RWPE2 (cell line): Measurements from ENCODE around the gene PCDHGB7.
A peak's percentile ranks its signal among the peaks of the same experiment; 100 is the strongest.
"Not testable (repeated sequence)": the region's sequence is repeated elsewhere in the genome, so short reads cannot be mapped to it uniquely, and the experiment has no call there.

ENCODE experiments used
- ATAC-seq: fragments of 200-7000 bp; cut with Tn5 transposase; 3 replicates; pipeline ENCODE4 v1.9.1; 2021; ENCODE audit warnings: low read depth
- DNase-seq: peaks from one replicate; pipeline ENCODE4 v3.0.0-alpha.2; 2020; ENCODE audit warnings: low spot score
- H3K27ac ChIP-seq: fragments of 450-650 bp; 2 replicates; pipeline ENCODE4 v1.5.1; 2017; ENCODE audit warnings: mild to moderate bottlenecking; ENCODE audit not compliant: poor library complexity, severe bottlenecking
- H3K27me3 ChIP-seq: fragments of 250-450 bp; sonication (Bioruptor Pico); 2 replicates; pipeline ENCODE4 v1.5.1; 2021; ENCODE audit warnings: mild to moderate bottlenecking, moderate library complexity; ENCODE audit not compliant: insufficient read depth, poor library complexity, severe bottlenecking
- H3K36me3 ChIP-seq: fragments of 250-450 bp; sonication (Bioruptor Pico); 2 replicates; pipeline ENCODE4 v1.5.1; 2020; ENCODE audit warnings: low read depth, mild to moderate bottlenecking, moderate library complexity
- H3K4me1 ChIP-seq: fragments of 250-450 bp; sonication (Bioruptor Pico); 2 replicates; pipeline ENCODE4 v1.5.1; 2021; ENCODE audit warnings: mild to moderate bottlenecking, moderate library complexity; ENCODE audit not compliant: insufficient read depth, poor library complexity, severe bottlenecking
- H3K4me3 ChIP-seq: fragments of 250-450 bp; sonication (Bioruptor Pico); 2 replicates; pipeline ENCODE4 v1.5.1; 2021; ENCODE audit warnings: mild to moderate bottlenecking, moderate library complexity; ENCODE audit not compliant: severe bottlenecking
- H3K9me3 ChIP-seq: fragments of 250-450 bp; sonication (Bioruptor Pico); 2 replicates; pipeline ENCODE4 v1.5.1; 2021; ENCODE audit warnings: mild to moderate bottlenecking, moderate library complexity; ENCODE audit not compliant: severe bottlenecking
- TF ChIP-seq, protein P1 (sequence below): fragments of 450-650 bp; IDR thresholded peaks from one replicate; pipeline ENCODE4 v1.5.1; 2017; ENCODE audit warnings: mild to moderate bottlenecking, moderate library complexity; ENCODE audit not compliant: poor library complexity, severe bottlenecking

Gene PCDHGB7

DNA sequence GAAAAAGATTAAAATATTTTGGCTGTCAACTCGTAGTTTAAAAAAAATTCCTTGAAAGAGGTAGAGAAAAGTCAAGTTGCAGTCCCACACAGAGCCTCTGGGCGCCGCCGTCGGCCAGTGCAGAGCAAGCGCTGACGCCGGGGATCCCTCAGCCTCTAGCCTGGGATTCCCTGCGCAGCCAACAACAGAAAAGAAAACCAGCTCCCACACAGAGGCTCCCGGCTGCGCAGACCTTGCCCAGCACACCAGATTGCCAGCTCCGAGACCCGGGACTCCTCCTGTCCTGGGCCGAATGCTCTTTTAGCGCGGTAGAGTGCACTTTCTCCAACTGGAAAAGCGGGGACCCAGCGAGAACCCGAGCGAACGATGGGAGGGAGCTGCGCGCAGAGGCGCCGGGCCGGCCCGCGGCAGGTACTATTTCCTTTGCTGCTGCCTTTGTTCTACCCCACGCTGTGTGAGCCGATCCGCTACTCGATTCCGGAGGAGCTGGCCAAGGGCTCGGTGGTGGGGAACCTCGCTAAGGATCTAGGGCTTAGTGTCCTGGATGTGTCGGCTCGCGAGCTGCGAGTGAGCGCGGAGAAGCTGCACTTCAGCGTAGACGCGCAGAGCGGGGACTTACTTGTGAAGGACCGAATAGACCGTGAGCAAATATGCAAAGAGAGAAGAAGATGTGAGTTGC, at the start of gene PCDHGB7:
TSS of gene PCDHGB7 (plus strand) at position 184 of the 679 bp plus-strand sequence. CDS start at position 367, 183 bp downstream.
- H3K36me3 ChIP-seq, H3K27ac ChIP-seq, H3K27me3 ChIP-seq, DNase-seq, H3K4me1 ChIP-seq: not testable (repeated sequence)
- Histone ChIP-seq H3K4me3 (peak within 1 kb of the TSS; percentile 17), H3K9me3 (peaks cover 56% of the 10 kb centered on the region)
- peak; percentile 92 for ATAC-seq
- TF ChIP-seq, protein P1, sequence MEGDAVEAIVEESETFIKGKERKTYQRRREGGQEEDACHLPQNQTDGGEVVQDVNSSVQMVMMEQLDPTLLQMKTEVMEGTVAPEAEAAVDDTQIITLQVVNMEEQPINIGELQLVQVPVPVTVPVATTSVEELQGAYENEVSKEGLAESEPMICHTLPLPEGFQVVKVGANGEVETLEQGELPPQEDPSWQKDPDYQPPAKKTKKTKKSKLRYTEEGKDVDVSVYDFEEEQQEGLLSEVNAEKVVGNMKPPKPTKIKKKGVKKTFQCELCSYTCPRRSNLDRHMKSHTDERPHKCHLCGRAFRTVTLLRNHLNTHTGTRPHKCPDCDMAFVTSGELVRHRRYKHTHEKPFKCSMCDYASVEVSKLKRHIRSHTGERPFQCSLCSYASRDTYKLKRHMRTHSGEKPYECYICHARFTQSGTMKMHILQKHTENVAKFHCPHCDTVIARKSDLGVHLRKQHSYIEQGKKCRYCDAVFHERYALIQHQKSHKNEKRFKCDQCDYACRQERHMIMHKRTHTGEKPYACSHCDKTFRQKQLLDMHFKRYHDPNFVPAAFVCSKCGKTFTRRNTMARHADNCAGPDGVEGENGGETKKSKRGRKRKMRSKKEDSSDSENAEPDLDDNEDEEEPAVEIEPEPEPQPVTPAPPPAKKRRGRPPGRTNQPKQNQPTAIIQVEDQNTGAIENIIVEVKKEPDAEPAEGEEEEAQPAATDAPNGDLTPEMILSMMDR = peak; percentile 77

DNA sequence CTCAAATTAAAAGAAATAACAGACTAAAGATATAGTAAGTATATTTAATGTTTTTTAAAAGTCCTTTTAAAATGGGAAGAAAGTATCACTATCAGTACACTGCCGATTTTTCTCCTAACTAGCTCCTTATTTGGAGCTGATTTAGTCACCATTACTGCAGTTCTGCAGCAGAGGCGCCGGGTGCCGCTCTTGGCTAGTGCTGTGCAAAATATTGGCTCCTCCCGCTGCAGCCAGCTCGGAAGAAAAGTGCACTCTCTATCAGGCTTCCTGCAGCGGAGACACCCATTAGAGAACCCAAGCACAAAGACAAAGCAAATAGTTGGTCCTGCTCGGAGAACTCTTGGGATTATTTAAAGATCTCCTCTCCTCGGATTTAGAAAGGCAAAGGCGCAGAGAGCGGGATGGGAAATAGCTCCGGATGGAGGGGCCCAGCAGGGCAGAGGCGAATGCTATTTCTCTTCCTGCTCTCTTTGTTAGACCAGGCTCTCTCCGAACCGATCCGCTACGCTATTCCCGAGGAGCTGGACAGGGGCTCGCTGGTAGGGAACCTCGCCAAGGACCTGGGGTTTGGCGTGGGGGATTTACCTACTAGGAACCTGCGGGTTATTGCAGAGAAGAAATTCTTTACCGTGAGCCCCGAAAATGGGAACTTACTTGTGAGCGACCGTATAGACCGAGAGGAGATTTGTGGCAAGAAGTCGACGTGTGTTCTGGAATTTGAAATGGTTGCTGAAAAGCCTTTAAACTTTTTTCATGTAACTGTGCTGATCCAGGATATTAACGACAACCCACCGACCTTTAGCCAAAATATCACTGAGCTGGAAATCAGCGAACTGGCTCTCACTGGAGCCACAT, 47.3 kb upstream of the PCDHGB7 start, which contains the start of gene PCDHGB3:
TSS of gene PCDHGB3 (plus strand) at position 249 of the 855 bp plus-strand sequence. CDS start at position 402, 153 bp downstream.
- Histone ChIP-seq H3K4me1 (no peaks in the 10 kb centered on the region), H3K9me3 (peaks cover 2% of the 10 kb centered on the region), H3K4me3 (no peak within 1 kb of the TSS), H3K36me3 (no peaks in the 10 kb centered on the region), H3K27me3 (peaks cover 82% of the 10 kb centered on the region), H3K27ac (no peak within 1 kb of the TSS)
- peak; percentile 75 for ATAC-seq
- no peak for DNase-seq
- TF ChIP-seq, protein P1 = peak; percentile 57

DNA sequence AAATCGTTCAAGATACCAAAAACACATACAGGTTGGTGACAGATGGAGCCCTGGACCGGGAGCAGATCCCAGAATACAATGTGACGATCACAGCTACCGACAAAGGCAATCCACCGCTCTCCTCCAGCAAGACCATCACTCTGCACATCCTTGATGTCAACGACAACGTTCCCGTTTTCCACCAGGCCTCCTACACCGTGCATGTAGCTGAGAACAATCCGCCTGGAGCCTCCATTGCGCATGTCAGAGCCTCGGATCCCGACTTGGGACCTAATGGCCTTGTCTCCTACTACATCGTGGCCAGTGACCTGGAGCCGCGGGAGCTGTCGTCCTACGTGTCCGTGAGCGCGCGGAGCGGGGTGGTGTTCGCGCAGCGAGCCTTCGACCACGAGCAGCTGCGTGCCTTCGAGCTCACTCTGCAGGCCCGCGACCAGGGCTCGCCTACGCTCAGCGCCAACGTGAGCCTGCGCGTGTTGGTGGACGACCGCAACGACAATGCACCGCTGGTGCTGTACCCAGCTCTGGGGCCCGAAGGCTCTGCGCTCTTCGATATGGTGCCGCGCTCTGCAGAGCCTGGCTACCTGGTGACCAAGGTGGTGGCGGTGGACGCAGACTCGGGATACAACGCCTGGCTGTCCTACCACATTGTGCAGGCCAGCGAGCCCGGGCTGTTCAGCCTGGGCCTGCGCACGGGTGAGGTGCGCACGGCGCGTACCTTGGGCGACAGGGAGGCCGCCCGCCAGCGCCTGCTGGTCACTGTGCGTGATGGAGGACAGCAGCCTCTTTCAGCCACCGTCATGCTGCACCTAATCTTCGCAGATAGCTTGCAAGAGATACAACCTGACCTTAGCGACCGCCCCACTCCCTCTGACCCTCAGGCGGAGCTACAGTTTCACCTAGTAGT, 45.7 kb upstream of the PCDHGB7 start:
- H3K9me3 ChIP-seq = no peaks in the 10 kb centered on the region
- H3K27ac ChIP-seq = no peak overlapping the region
- H3K27me3 ChIP-seq = peaks cover 66% of the 10 kb centered on the region
- H3K4me1 ChIP-seq = no peaks in the 10 kb centered on the region
- DNase-seq (no peak), ATAC-seq (no peak)
- TF ChIP-seq, protein P1 = no peak
- no peaks in the 10 kb centered on the region for H3K36me3 ChIP-seq
- no peak overlapping the region for H3K4me3 ChIP-seq

DNA sequence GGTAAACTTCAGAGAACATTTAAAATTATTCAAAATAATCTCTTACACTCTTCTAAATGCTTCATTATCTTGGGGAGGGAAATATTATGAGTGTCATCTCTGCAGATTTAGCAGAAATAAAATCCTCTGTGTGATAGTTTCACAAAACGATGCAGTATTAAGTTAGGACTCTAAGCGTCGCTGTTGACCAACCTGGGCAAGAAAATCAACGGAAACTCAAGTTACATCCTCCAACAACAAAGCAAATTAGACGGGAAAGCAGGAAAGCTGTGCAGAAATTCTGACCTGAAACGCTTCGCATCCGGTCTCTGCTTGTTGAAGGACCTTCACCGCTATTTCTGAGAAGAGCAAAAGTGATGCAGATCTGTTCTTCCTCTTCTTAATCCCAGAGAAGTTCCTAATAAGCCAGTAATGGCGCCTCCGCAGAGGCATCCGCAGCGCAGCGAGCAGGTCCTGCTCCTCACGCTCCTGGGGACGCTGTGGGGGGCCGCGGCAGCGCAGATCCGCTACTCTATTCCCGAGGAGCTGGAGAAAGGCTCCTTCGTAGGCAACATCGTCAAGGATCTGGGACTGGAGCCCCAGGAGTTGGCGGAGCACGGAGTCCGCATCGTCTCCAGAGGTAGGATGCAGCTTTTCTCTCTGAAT, 43.7 kb upstream of the PCDHGB7 start, which contains the start of gene PCDHGA6:
TSS of gene PCDHGA6 (plus strand) at position 219 of the 645 bp plus-strand sequence. CDS start at position 412, 193 bp downstream.
- peak; percentile 60 for ATAC-seq
- Histone ChIP-seq H3K27ac (no peak within 1 kb of the TSS), H3K36me3 (no peaks in the 10 kb centered on the region), H3K9me3 (no peaks in the 10 kb centered on the region), H3K4me3 (peak within 1 kb of the TSS; percentile 27), H3K4me1 (no peaks in the 10 kb centered on the region), H3K27me3 (peaks cover 47% of the 10 kb centered on the region)
- DNase-seq = no peak
- TF ChIP-seq, protein P1 = peak; percentile 94
